ENCODE measurements around the gene FERMT1.
"Not testable (repeated sequence)": the region's sequence is repeated elsewhere in the genome, so short reads cannot be mapped to it uniquely, and the experiment has no call there.

Gene FERMT1

GRCh38 chr20:6039766-6040165, 83.1 kb downstream of the FERMT1 start:
- no peak for DNase-seq (ENCODE audit: low read depth)

DNA sequence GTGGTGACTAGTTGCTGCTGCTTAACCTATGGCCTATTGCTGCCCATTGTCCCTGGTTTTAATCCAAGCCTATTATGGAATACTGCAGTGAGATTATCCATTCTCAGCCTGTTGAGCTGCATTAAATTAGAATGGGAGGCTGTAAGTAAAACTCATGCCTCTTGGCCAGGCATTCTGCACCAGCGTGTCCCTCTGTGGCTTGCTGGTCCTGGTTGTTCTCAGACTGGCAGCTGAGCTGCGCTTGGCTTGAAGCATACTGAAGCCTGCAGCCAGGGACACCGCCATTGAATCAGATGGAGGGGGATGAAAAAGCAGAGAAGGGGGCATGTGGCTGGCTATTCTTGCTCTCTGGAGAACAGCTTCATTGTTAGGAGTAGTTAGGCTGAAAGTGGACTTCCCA, 84.6 kb downstream of the FERMT1 start:
- DNase-seq (ENCODE audit: low read depth) = no peak

GRCh38 chr20:6037082-6037481, 85.7 kb downstream of the FERMT1 start:
- DNase-seq (ENCODE audit: low read depth) = no peak

GRCh38 chr20:6036213-6036612, 86.6 kb downstream of the FERMT1 start:
- no peak for DNase-seq (ENCODE audit: low read depth)

GRCh38 chr20:6034134-6034969, 88.5 kb downstream of the FERMT1 start:
- DNase-seq (ENCODE audit: low read depth) = no peak

DNA sequence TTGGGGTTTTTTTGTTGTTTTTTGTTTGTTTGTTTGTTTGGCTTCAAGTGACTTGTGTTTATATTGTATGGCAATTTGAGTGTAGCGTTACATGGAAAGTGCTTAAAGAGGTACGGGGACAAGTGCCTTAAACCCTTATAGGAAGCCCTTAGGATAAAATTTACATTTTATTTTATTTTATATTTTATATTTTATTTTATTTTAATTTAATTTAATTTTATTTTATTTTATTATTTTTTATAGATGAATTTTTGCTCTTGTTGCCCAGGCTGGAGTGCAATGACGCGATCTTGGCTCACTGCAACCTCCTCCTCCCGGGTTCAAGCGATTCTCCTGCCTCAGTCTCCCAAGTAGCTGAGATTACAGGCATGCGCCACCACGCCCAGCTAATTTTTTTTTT, 89.9 kb downstream of the FERMT1 start:
- not testable (repeated sequence) for DNase-seq (ENCODE audit: low read depth)

DNA sequence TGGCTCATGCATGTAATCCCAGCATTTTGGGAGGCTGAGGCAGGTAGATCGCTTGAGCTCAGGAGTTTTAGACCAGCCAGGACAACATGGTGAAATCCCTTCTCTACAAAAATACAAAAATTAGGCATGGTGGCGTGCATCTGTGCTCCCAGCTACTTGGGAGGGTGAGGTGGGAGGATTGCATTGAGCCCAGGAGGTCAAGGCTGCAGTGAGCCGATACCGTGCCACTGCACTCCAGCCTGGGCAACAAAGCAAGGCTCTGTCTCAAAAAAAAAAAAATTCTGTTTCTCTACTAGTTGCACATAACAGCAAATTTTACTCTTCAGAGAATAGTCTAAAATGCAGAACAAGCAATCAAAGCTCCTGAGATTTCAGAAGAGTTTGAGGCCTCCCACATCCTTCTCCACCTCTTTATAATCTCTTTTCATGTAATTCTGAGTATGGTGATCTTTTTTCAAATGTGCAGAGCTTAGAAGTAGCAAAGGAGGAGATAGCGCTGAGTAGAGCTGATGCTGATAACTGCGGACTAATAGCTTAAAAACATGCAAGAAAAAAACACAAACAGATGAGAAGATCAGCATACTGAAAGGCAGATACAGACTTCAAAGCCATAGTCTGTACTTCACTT, 92.3 kb downstream of the FERMT1 start:
- DNase-seq (ENCODE audit: low read depth) = no peak

- DNase-seq (ENCODE audit: low read depth) = no peak
Observed at GRCh38 chr20:6029538-6029937, 93.3 kb downstream of the FERMT1 start.

DNA sequence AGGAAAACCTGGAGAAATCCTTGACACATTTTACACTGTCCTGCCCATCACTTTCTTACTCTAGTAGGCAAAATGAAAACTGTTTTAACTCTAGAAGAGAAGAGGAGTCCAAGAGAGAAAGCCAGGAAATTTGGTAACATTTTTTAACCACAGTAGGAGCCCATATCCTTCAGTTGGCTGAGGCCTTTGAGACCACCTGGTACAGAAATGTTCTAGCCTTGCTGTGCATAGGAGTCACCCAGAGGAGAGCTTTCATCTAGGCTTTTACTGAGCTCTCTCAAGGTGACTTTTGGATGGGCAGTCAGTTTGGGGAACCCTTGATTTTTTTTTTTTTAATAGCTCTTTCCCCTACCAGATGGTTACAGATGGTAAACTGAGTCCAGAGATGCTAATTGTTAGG, 94.0 kb downstream of the FERMT1 start:
- no peak for DNase-seq (ENCODE audit: low read depth)

DNA sequence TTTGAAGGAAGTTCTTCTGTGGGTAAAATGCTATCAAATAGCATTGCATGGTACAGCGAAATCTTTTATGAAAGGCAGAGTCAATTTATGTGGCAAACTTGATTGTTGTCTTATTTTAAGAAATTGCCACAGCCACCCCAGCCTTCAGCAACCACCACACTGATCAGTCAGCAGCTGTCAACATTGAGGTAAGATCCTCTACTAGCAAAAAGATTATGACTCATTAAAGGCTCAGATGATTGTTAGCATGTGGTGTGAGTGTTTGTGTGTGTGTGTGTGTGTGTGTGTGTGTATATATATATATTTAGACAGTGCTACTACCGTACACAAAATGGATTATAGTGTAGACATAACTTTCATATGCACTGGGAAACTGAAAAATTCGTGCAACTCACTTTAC, 96.8 kb downstream of the FERMT1 start:
- no peak for DNase-seq (ENCODE audit: low read depth)

Data from T follicular helper cell (primary cell).